GM10248 (cell line): Measurements from ENCODE around the gene MBTD1.

Experiments used
- CTCF ChIA-PET: fragments of 300-600 bp; sonication (Branson Sonifier 250); formaldehyde crosslinking; extraction: SDS; loops from one replicate; lab custom pipeline; 2021; ENCODE audit warnings: antibody characterized with exemption; lab: Yijun Ruan, JAX
- POLR2A ChIA-PET: fragments of 350-650 bp; sonication (Branson Sonifier 250); formaldehyde crosslinking; extraction: SDS; loops from one replicate; lab custom pipeline; 2020; ENCODE audit warnings: antibody characterized with exemption; lab: Yijun Ruan, JAX
- DNase-seq: peaks from one replicate; pipeline ENCODE4 v3.0.0; 2012; ENCODE audit errors: extremely low spot score
- TF ChIP-seq, protein P1 (sequence below): IDR thresholded peaks from 2 replicates; pipeline ENCODE4 v1.5.1; 2012; ENCODE audit warnings: mild to moderate bottlenecking, low read depth; ENCODE audit errors: extremely low read depth, missing control alignments, control extremely low read depth

The MBTD1 gene

DNA sequence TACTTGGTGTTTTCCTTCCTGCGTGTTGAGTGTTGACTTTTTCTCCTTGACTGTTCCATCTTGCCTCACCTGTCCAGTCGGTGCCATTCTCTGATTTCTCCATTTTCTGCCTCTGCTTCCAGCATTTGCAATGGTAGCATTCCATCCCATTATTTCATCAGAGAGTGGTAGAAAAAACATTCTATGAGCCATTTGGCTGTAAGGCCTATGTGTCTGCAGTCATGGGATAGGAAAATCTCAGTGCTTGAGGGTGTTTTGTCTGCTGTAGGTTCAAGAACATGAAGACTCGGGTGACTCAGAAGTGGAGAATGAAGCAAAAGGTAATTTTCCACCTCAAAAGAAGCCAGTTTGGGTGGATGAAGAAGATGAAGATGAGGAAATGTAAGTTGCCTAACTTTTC is 3.2 kb upstream of the MBTD1 start:
- ChIA-PET POLR2A (no interaction called here), CTCF (no interaction called here)
- TF ChIP-seq, protein P1, sequence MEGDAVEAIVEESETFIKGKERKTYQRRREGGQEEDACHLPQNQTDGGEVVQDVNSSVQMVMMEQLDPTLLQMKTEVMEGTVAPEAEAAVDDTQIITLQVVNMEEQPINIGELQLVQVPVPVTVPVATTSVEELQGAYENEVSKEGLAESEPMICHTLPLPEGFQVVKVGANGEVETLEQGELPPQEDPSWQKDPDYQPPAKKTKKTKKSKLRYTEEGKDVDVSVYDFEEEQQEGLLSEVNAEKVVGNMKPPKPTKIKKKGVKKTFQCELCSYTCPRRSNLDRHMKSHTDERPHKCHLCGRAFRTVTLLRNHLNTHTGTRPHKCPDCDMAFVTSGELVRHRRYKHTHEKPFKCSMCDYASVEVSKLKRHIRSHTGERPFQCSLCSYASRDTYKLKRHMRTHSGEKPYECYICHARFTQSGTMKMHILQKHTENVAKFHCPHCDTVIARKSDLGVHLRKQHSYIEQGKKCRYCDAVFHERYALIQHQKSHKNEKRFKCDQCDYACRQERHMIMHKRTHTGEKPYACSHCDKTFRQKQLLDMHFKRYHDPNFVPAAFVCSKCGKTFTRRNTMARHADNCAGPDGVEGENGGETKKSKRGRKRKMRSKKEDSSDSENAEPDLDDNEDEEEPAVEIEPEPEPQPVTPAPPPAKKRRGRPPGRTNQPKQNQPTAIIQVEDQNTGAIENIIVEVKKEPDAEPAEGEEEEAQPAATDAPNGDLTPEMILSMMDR = no peak
- no peak for DNase-seq

DNA sequence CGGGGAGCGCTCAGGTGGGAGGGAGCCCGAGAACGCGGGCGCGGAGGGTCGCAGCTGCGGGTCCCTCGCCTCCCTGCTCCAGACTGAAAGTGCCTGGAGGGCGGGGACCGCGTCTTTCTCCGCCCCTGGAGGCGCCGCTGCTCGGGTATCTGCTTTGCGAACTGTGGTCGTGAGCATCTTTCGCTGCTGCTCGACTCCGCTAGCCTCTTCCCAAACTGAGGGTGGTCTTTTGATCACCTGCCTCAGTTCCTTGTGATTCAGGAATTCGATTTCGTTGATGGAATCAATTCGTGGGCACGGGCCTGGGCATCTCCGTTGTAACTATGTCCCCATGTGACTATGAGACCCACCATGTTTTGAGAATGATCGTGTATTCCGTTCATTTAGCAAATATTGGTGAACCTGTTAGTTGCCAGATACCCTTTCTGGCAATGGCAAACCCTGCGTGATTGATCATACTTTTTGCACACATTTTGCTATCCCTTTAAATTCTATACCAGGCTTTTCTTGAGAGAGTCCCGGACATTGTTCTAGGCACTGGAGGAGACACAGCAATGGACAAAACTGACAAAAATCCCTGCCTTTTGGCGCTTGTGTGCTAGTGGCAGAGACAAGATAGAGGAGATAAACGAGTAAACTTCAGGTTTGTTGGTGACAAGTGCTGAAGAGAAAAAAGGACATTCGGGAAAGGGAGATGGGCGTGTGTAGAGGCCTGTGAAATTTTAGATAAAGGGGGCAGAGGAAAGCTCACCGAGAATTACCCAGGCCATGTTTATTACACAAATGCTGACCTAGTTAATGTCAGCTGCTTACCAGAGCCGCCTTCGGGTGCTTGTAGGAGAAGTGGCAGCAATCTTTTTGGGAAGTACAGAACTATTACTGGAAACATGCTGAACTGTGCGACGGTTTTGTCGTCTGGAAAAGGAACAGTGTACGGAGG is 1.4 kb upstream of the MBTD1 start:
- POLR2A ChIA-PET = interaction anchor here (0.7 kb wide), 1 partner anchor 11 kb away, joined by 3 read pairs; no protein-coding TSS in a partner anchor
- DNase-seq = no peak
- TF ChIP-seq, protein P1 = no peak
- CTCF ChIA-PET = no interaction called here

DNA sequence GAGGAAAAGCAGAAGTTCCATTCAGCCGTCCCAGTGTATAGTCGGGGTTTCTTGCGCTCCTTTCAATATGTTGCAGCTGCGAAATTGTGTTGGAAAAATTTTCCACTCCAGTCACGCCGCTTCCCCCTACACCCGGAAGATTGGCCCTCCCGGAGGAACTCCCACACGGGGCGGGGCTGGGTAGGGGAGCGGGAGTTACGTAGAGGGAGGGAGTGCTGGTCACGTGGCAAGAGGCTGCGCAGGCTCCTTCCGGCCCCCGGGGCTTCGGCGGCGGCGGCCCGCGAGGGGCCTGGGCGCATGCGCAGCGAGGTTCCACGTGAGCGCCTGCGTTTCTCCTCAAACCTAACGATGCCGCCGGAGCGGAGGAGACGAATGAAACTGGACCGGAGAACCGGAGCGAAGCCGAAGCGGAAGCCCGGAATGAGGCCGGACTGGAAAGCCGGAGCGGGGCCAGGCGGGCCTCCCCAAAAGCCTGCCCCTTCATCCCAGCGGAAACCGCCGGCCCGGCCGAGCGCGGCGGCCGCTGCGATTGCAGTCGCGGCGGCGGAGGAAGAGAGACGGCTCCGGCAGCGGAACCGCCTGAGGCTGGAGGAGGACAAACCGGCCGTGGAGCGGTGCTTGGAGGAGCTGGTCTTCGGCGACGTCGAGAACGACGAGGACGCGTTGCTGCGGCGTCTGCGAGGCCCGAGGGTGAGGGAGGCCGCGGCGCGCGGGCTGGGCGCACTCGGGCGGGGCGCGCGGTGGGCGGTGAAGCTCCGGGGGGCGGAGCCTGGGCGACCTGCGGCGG is 581 bp upstream of the MBTD1 start, which contains the start of gene UTP18:
TSS of gene UTP18 (plus strand) at position 310 of the 787 bp plus-strand sequence. CDS start at position 349, 39 bp downstream.
- peak; percentile 97 for DNase-seq
- CTCF ChIA-PET = no interaction called here
- TF ChIP-seq, protein P1 = no peak
- POLR2A ChIA-PET = no interaction called here

DNA sequence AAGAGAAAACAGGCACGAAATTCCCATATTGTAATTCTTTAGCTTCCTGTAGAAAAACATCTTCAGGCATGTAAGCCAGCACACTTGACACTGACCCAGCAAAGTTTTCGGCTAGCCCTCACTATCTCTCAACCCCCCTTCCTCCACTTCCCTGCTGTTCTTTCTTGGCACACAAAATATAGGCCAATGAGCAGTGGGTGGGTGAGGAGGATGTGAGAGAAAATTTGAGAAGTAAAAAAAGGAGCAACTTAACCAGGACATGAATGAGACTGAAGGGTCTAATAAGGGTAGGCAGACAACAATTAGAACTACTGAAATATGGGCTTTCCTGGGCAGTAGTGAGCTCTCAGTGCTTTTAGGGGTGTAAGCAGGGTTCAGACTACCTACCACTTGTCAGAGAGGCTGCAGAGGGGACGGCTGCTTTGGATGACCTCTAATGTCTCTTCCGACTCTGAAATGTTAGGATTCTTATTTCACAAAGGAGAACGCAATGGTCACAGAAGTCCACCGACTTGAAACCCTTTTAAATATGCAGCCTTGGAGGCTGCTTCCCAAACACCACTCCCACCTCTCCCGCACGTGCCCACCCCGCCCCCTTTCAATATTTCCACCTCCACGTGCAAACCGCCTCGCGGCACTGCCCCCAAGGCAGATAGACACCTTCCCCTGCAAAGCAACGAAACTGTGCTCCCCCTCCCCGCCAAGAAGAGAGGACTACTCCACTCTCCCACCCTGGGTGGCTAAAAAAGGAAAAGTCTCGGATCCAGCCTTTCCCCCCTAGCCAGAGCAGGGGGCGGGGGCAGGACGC is 889 bp downstream of the MBTD1 start:
- peak; percentile 15 for DNase-seq
- CTCF ChIA-PET = no interaction called here
- POLR2A ChIA-PET = no interaction called here
- TF ChIP-seq, protein P1 = no peak

DNA sequence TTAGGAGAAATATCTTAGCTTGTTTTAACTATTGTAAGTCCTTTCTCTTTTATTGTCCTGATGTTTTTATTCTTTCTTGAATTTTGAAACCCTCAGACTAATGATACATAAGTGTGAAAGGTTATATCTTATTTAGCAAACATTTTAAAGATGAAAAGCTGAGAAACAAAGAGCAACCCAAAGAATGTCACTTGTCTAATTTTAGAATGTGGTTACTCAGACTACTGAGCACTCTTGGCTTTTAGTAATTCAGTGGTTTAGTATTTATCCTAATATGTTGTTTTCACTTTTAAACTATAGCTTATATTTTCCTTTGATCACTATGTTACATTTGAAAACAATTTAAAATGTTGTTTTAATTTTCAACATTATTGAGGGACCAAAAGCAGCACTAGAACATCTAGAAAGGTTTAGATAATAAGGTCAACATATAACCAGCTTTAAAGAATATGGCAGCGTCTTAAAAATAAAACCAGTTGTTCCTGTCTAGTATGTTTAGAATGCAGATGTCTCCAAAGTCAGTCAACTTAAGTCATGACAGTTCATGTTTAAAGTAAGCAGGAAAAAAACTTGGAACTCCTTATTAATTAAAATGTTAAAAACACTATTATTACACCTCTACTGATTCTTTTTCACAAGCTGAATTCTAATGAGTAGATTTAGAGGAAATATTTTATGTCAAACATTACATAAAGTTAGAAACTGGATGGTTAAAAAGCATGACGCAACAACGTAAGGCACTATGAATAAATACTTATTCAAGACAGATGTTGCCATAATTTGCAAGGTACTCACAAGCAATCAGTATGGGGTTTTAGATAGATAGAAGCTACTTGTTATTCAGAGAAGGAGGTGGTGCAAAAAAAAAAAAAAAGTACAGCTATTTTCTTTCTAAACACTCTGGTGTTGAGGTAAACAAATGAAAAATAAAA is 2.4 kb downstream of the MBTD1 start:
- POLR2A ChIA-PET = interaction anchor here (1.0 kb wide), 1 partner anchor 91 kb away, joined by 3 read pairs; the partner anchor contains the start of gene NME2
- CTCF ChIA-PET = interaction anchor here (1.2 kb wide), 1 partner anchor 12 kb away, joined by 3 read pairs; no protein-coding TSS in a partner anchor
- TF ChIP-seq, protein P1 = no peak
- DNase-seq = no peak
